H9 (cell line): ENCODE data around the gene VASH2. TPM values are rescaled to one million over a fixed set of nuclear protein-coding genes. Genes with fewer than 3 reads are reported as not detected.

Experiments
- DNase-seq: peaks from one replicate; pipeline ENCODE4 v3.0.0-alpha.2; 2017
- H2AFZ ChIP-seq: one replicate; pipeline ENCODE4 v1.6.1; 2013; ENCODE audit warnings: mild to moderate bottlenecking, low read length, control low read depth, moderate library complexity
- H2AK5ac ChIP-seq: 2 replicates; pipeline ENCODE4 v1.6.1; 2013; ENCODE audit warnings: low read length, control low read depth, mixed read lengths; ENCODE audit not compliant: insufficient read length
- H2BK120ac ChIP-seq: one replicate; pipeline ENCODE4 v1.6.1; 2013; ENCODE audit warnings: low read depth, mild to moderate bottlenecking, low read length, control low read depth, inconsistent platforms; ENCODE audit not compliant: poor library complexity, severe bottlenecking
- H2BK12ac ChIP-seq: 2 replicates; pipeline ENCODE4 v1.6.1; 2013; ENCODE audit warnings: low read length, control low read depth, mixed read lengths, low read depth; ENCODE audit not compliant: insufficient read length
- H2BK15ac ChIP-seq: 2 replicates; pipeline ENCODE4 v1.6.1; 2013; ENCODE audit warnings: low read depth, low read length, control low read depth
- H2BK20ac ChIP-seq: one replicate; pipeline ENCODE4 v1.6.1; 2013; ENCODE audit warnings: low read depth, mild to moderate bottlenecking, low read length, control low read depth, inconsistent platforms; ENCODE audit not compliant: poor library complexity, severe bottlenecking
- H2BK5ac ChIP-seq: 2 replicates; pipeline ENCODE4 v1.6.1; 2013; ENCODE audit warnings: low read length, control low read depth, mixed read lengths; ENCODE audit not compliant: insufficient read length
- H3K14ac ChIP-seq: 2 replicates; pipeline ENCODE4 v1.6.1; 2013; ENCODE audit warnings: low read length, control low read depth; ENCODE audit not compliant: insufficient read depth
- H3K18ac ChIP-seq: 2 replicates; pipeline ENCODE4 v1.6.1; 2013; ENCODE audit warnings: low read depth, mild to moderate bottlenecking, mixed read lengths, low read length, control low read depth; ENCODE audit not compliant: insufficient read length
- H3K23ac ChIP-seq: 2 replicates; pipeline ENCODE4 v1.6.1; 2013; ENCODE audit warnings: low read length, control low read depth, mixed read lengths, low read depth; ENCODE audit not compliant: insufficient read length
- H3K23me2 ChIP-seq: 2 replicates; pipeline ENCODE4 v1.6.1; 2013; ENCODE audit warnings: low read depth, mild to moderate bottlenecking, mixed read lengths, low read length, control low read depth; ENCODE audit not compliant: insufficient read length, poor library complexity, severe bottlenecking
- H3K27ac ChIP-seq: 2 replicates; pipeline ENCODE4 v1.5.1; 2013; ENCODE audit warnings: low read length, control low read depth, mixed read lengths, low read depth; ENCODE audit not compliant: insufficient read length
- H3K27me3 ChIP-seq: 2 replicates; pipeline ENCODE4 v1.6.1; 2013; ENCODE audit warnings: low read length, control low read depth, inconsistent platforms; ENCODE audit not compliant: insufficient read depth
- H3K4ac ChIP-seq: 2 replicates; pipeline ENCODE4 v1.6.1; 2013; ENCODE audit warnings: low read depth, mild to moderate bottlenecking, control low read depth, inconsistent platforms, low read length, moderate library complexity
- H3K4me1 ChIP-seq: 2 replicates; pipeline ENCODE4 v1.6.1; 2013; ENCODE audit warnings: low read length, control low read depth, inconsistent platforms; ENCODE audit not compliant: insufficient read depth
- H3K4me2 ChIP-seq: 2 replicates; pipeline ENCODE4 v1.6.1; 2013; ENCODE audit warnings: low read length, control low read depth, mixed read lengths; ENCODE audit not compliant: insufficient read length, insufficient read depth
- H3K56ac ChIP-seq: 2 replicates; pipeline ENCODE4 v1.6.1; 2013; ENCODE audit warnings: low read depth, mild to moderate bottlenecking, mixed read lengths, low read length, control low read depth; ENCODE audit not compliant: insufficient read length
- H3K79me1 ChIP-seq: 2 replicates; pipeline ENCODE4 v1.6.1; 2013; ENCODE audit warnings: low read depth, mild to moderate bottlenecking, moderate library complexity, low read length, control low read depth, inconsistent platforms; ENCODE audit not compliant: insufficient read depth, poor library complexity, severe bottlenecking
- H3K79me2 ChIP-seq: 2 replicates; pipeline ENCODE4 v1.6.1; 2013; ENCODE audit warnings: low read length, control low read depth, inconsistent platforms; ENCODE audit not compliant: insufficient read depth
- H3K9ac ChIP-seq: 2 replicates; pipeline ENCODE4 v1.6.1; 2013; ENCODE audit warnings: low read length, control low read depth, mixed read lengths; ENCODE audit not compliant: insufficient read length; ENCODE audit errors: extremely low read depth
- H3K9me3 ChIP-seq: one replicate; pipeline ENCODE4 v1.6.1; 2013; ENCODE audit warnings: low read depth, low read length, inconsistent platforms; ENCODE audit not compliant: control insufficient read depth
- H3T11ph ChIP-seq: one replicate; pipeline ENCODE4 v1.6.1; 2013; ENCODE audit warnings: mild to moderate bottlenecking, low read length, control low read depth, inconsistent platforms
- H4K20me1 ChIP-seq: one replicate; pipeline ENCODE4 v1.6.1; 2013; ENCODE audit not compliant: control insufficient read depth, insufficient read length, insufficient read depth
- H4K5ac ChIP-seq: 2 replicates; pipeline ENCODE4 v1.6.1; 2013; ENCODE audit warnings: low read depth, mild to moderate bottlenecking, mixed read lengths, low read length, control low read depth; ENCODE audit not compliant: insufficient read length
- H4K8ac ChIP-seq: replicated peaks from 2 replicates; pipeline ENCODE4 v1.6.1; 2013; ENCODE audit warnings: low read length, control low read depth, mixed read lengths, low read depth; ENCODE audit not compliant: insufficient read length
- H4K91ac ChIP-seq: 2 replicates; pipeline ENCODE4 v1.6.1; 2013; ENCODE audit warnings: low read depth, mild to moderate bottlenecking, moderate library complexity, mixed read lengths, low read length, control low read depth; ENCODE audit not compliant: insufficient read length
- H3K27ac Mint-ChIP-seq, 3 experiments: 2 replicates in 2 of 3; 3 replicates in 1 of 3; pipeline ENCODE4 v1.8.0; 2020 to 2021; ENCODE audit warnings: mixed read lengths in 3 of 3, mild to moderate bottlenecking in 1 of 3, moderate library complexity in 1 of 3
- H3K27me3 Mint-ChIP-seq: 2 replicates; pipeline ENCODE4 v1.8.0; 2021; ENCODE audit warnings: low read depth, mild to moderate bottlenecking, moderate library complexity, mixed read lengths
- H3K36me3 Mint-ChIP-seq, 3 experiments: 2 replicates in 2 of 3; 3 replicates in 1 of 3; pipeline ENCODE4 v1.8.0; 2020 to 2021; ENCODE audit warnings: low read depth in 3 of 3, mixed read lengths in 3 of 3; ENCODE audit not compliant: insufficient read depth in 1 of 3
- H3K4me1 Mint-ChIP-seq, 2 experiments: 2 replicates each; pipeline ENCODE4 v1.8.0; 2020; ENCODE audit warnings: mixed read lengths in 2 of 2
- H3K4me3 Mint-ChIP-seq, 2 experiments: 2 replicates in 1 of 2; 3 replicates in 1 of 2; pipeline ENCODE4 v1.8.0; 2020 to 2021; ENCODE audit warnings: mild to moderate bottlenecking in 2 of 2, mixed read lengths in 2 of 2, moderate library complexity in 1 of 2
- H3K9me3 Mint-ChIP-seq, 2 experiments: 2 replicates in 1 of 2; 3 replicates in 1 of 2; pipeline ENCODE4 v1.8.0; 2020; ENCODE audit warnings: mild to moderate bottlenecking in 2 of 2, mixed read lengths in 2 of 2, moderate library complexity in 1 of 2
- WGBS: extraction: QIAGEN DNeasy Blood & Tissue Kit; methylation state at CpG from one replicate; pipeline ENCODE4 v1.1.7; 2013; ENCODE audit warnings: missing lambda C conversion rate, low lambda C conversion rate, mixed read lengths; ENCODE audit not compliant: insufficient read length; ENCODE audit errors: extremely low coverage; 5-methylcytosine and 5-hydroxymethylcytosine counted together
- total RNA-seq: library from RNA; stranded (reverse); gene quantifications from 2 replicates; pipeline ENCODE4 v1.2.1, GENCODE V29; 2021
- TF ChIP-seq, protein P1 (sequence below): fragments of 200-600 bp; sonication (generic); conservative IDR thresholded peaks from 3 replicates; pipeline ENCODE4 v1.8.0; 2021; ENCODE audit warnings: antibody characterized with exemption, mild to moderate bottlenecking

The VASH2 gene
- total RNA-seq, 1 experiment from 2014 or later = 76.1 TPM

DNA sequence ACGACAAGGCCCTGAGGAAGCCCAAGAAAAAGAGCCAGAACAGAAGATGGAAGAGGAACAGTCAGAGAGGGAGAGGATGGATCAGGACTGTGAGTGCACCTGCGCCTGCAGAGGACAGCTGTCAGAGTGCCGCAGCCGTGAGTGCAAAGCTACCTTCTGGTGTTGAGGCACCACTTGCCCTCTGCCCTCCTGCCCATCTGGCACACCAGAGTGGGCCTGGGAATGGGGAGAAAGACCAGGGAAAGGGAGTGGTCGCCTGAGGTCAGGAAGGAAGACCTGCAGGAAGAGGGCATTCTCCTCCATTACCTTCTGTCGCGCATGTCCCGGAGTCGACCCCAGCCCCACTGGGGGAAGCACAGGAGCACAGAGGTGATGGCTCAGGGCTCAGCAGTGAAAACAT lies 26.2 kb downstream of the VASH2 start:
- Histone ChIP-seq H3K79me1 (no peaks in the 10 kb centered on the region), H3K4me1 (peaks cover 5% of the 10 kb centered on the region; the same call in 1 of the 2 replicates), H2BK5ac (no peak overlapping the region), H4K5ac (no peak overlapping the region), H2BK15ac (no peak overlapping the region), H3K4me2 (no peak overlapping the region), H3K79me2 (no peaks in the 10 kb centered on the region), H4K8ac (no peak overlapping the region), H2AFZ (no peak overlapping the region), H3K4ac (no peak overlapping the region), H4K91ac (no peak overlapping the region), H3K18ac (no peak overlapping the region), H3T11ph (no peak overlapping the region), H3K14ac (no peak overlapping the region), H3K23ac (no peak overlapping the region), H2BK20ac (no peak overlapping the region), H3K9ac (no peak overlapping the region), H2BK120ac (no peak overlapping the region), H3K9me3 (no peaks in the 10 kb centered on the region), H3K56ac (no peak overlapping the region), H2BK12ac (no peak overlapping the region), H3K27me3 (no peaks in the 10 kb centered on the region), H3K27ac (no peak overlapping the region), H4K20me1 (no peaks in the 10 kb centered on the region), H3K23me2 (no peaks in the 10 kb centered on the region), H2AK5ac (no peak overlapping the region)
- H3K27me3 Mint-ChIP-seq = no peaks in the 10 kb centered on the region; the same call in 1 of the 2 replicates
- H3K9me3 Mint-ChIP-seq = no peaks in the 10 kb centered on the region
- peaks cover 73 to 100% (median 77%) of the 10 kb centered on the region in 3 experiments for H3K36me3 Mint-ChIP-seq
- H3K4me1 Mint-ChIP-seq = peaks cover 38 to 45% of the 10 kb centered on the region in 2 experiments
- DNase-seq = peak; percentile 23
- H3K4me3 Mint-ChIP-seq = no peak overlapping the region
- TF ChIP-seq, protein P1, sequence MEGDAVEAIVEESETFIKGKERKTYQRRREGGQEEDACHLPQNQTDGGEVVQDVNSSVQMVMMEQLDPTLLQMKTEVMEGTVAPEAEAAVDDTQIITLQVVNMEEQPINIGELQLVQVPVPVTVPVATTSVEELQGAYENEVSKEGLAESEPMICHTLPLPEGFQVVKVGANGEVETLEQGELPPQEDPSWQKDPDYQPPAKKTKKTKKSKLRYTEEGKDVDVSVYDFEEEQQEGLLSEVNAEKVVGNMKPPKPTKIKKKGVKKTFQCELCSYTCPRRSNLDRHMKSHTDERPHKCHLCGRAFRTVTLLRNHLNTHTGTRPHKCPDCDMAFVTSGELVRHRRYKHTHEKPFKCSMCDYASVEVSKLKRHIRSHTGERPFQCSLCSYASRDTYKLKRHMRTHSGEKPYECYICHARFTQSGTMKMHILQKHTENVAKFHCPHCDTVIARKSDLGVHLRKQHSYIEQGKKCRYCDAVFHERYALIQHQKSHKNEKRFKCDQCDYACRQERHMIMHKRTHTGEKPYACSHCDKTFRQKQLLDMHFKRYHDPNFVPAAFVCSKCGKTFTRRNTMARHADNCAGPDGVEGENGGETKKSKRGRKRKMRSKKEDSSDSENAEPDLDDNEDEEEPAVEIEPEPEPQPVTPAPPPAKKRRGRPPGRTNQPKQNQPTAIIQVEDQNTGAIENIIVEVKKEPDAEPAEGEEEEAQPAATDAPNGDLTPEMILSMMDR = no peak
- WGBS = no CpG with 5 or more reads among the region's 9 CpGs
- H3K27ac Mint-ChIP-seq = peak overlapping the region in 2 of 3 experiments; percentile 62 to 83; a peak in 3 of 7 replicates
